Parathyroid adenoma (tissue), 2 donors: ENCODE results near the gene VILL.

Experiments used
- H2AFZ ChIP-seq: fragments of 300-600 bp; sonication (generic); one replicate; pipeline ENCODE4 v1.7.0; 2017; ENCODE audit warnings: antibody characterized with exemption, mild to moderate bottlenecking
- H3K27ac ChIP-seq: fragments of 300-600 bp; sonication (generic); one replicate; pipeline ENCODE4 v1.7.0; 2017
- H3K27me3 ChIP-seq: fragments of 300-600 bp; sonication (generic); one replicate; pipeline ENCODE4 v1.7.0; 2017; ENCODE audit warnings: low read length; ENCODE audit not compliant: control insufficient read depth, insufficient read depth
- H3K36me3 ChIP-seq: fragments of 300-600 bp; sonication (generic); one replicate; pipeline ENCODE4 v1.7.0; 2017; ENCODE audit warnings: low read length; ENCODE audit not compliant: control insufficient read depth, insufficient read depth
- H3K4me1 ChIP-seq: fragments of 300-600 bp; sonication (generic); one replicate; pipeline ENCODE4 v1.7.0; 2017; ENCODE audit warnings: control low read depth
- H3K4me2 ChIP-seq: fragments of 300-600 bp; sonication (generic); one replicate; pipeline ENCODE4 v1.7.0; 2017; ENCODE audit warnings: low read length
- H3K4me3 ChIP-seq: fragments of 300-600 bp; sonication (generic); one replicate; pipeline ENCODE4 v1.7.0; 2017; ENCODE audit warnings: low read depth, low read length
- H3K79me2 ChIP-seq: fragments of 300-600 bp; sonication (generic); one replicate; pipeline ENCODE4 v1.7.0; 2017; ENCODE audit warnings: control low read depth
- H3K9ac ChIP-seq: fragments of 300-600 bp; sonication (generic); one replicate; pipeline ENCODE4 v1.7.0; 2017; ENCODE audit warnings: mild to moderate bottlenecking
- H3K9me3 ChIP-seq: fragments of 300-600 bp; sonication (generic); one replicate; pipeline ENCODE4 v1.7.0; 2017; ENCODE audit warnings: low read length; ENCODE audit not compliant: control insufficient read depth
- CTCF ChIP-seq: fragments of 300-600 bp; sonication (generic); IDR thresholded peaks from one replicate; pipeline ENCODE4 v1.7.0; 2017; ENCODE audit warnings: antibody characterized with exemption, mild to moderate bottlenecking
- donor health status: primary hyperparathyroidism.

Gene VILL

GRCh38 chr3:37979541-37980461, 10.8 kb upstream of the VILL start:
- H3K9ac ChIP-seq, result no peak overlapping the region
- H3K4me1 ChIP-seq, result no peaks in the 10 kb centered on the region
- no peaks in the 10 kb centered on the region for H3K27me3 ChIP-seq
- TF ChIP-seq CTCF, result no peak
- no peaks in the 10 kb centered on the region for H3K36me3 ChIP-seq
- no peaks in the 10 kb centered on the region for H3K9me3 ChIP-seq
- no peak overlapping the region for H3K27ac ChIP-seq
- H3K4me3 ChIP-seq, result no peak overlapping the region
- no peak overlapping the region for H2AFZ ChIP-seq
- peaks cover 3% of the 10 kb centered on the region for H3K79me2 ChIP-seq
- H3K4me2 ChIP-seq, result no peak overlapping the region

GRCh38 chr3:37980462-37981347, 9.9 kb upstream of the VILL start:
- H3K9ac ChIP-seq, result no peak overlapping the region
- no peaks in the 10 kb centered on the region for H3K27me3 ChIP-seq
- H3K4me2 ChIP-seq, result no peak overlapping the region
- H3K36me3 ChIP-seq, result no peaks in the 10 kb centered on the region
- no peaks in the 10 kb centered on the region for H3K79me2 ChIP-seq
- H3K4me3 ChIP-seq, result no peak overlapping the region
- TF ChIP-seq CTCF, result no peak
- H3K9me3 ChIP-seq, result no peaks in the 10 kb centered on the region
- no peak overlapping the region for H2AFZ ChIP-seq
- H3K27ac ChIP-seq, result no peak overlapping the region
- no peaks in the 10 kb centered on the region for H3K4me1 ChIP-seq

GRCh38 chr3:37981348-37981664, 9.3 kb upstream of the VILL start:
- no peaks in the 10 kb centered on the region for H3K9me3 ChIP-seq
- no peak overlapping the region for H3K4me3 ChIP-seq
- H3K27me3 ChIP-seq, result no peaks in the 10 kb centered on the region
- H2AFZ ChIP-seq, result no peak overlapping the region
- H3K27ac ChIP-seq, result no peak overlapping the region
- TF ChIP-seq CTCF, result no peak
- H3K79me2 ChIP-seq, result no peaks in the 10 kb centered on the region
- no peak overlapping the region for H3K4me2 ChIP-seq
- H3K9ac ChIP-seq, result no peak overlapping the region
- no peaks in the 10 kb centered on the region for H3K4me1 ChIP-seq
- H3K36me3 ChIP-seq, result no peaks in the 10 kb centered on the region

- no peaks in the 10 kb centered on the region for H3K4me1 ChIP-seq
- TF ChIP-seq CTCF, result no peak
- H3K36me3 ChIP-seq, result no peaks in the 10 kb centered on the region
- no peak overlapping the region for H3K9ac ChIP-seq
- H3K27me3 ChIP-seq, result no peaks in the 10 kb centered on the region
- H3K27ac ChIP-seq, result no peak overlapping the region
- H3K79me2 ChIP-seq, result no peaks in the 10 kb centered on the region
- H2AFZ ChIP-seq, result no peak overlapping the region
- no peak overlapping the region for H3K4me2 ChIP-seq
- H3K9me3 ChIP-seq, result no peaks in the 10 kb centered on the region
- no peak overlapping the region for H3K4me3 ChIP-seq
These were observed 8.3 kb upstream of the VILL start for GRCh38 chr3:37982331-37982730.
